GM18505 (cell line): ENCODE data around the gene DDX6.
"Not testable (repeated sequence)": the region's sequence is repeated elsewhere in the genome, so short reads cannot be mapped to it uniquely, and the experiment has no call there.

Experiments used
- ATAC-seq: cut with Tn5 transposase; IDR thresholded peaks from one replicate; pipeline ENCODE4 v1.9.1; 2021; ENCODE audit not compliant: unreplicated experiment
- POLR2A ChIP-seq: IDR thresholded peaks from 4 replicates; pipeline ENCODE4 v1.6.1; 2011; ENCODE audit warnings: borderline replicate concordance; ENCODE audit not compliant: insufficient read depth, insufficient read length; ENCODE audit errors: extremely low read depth

DDX6 gene

DNA sequence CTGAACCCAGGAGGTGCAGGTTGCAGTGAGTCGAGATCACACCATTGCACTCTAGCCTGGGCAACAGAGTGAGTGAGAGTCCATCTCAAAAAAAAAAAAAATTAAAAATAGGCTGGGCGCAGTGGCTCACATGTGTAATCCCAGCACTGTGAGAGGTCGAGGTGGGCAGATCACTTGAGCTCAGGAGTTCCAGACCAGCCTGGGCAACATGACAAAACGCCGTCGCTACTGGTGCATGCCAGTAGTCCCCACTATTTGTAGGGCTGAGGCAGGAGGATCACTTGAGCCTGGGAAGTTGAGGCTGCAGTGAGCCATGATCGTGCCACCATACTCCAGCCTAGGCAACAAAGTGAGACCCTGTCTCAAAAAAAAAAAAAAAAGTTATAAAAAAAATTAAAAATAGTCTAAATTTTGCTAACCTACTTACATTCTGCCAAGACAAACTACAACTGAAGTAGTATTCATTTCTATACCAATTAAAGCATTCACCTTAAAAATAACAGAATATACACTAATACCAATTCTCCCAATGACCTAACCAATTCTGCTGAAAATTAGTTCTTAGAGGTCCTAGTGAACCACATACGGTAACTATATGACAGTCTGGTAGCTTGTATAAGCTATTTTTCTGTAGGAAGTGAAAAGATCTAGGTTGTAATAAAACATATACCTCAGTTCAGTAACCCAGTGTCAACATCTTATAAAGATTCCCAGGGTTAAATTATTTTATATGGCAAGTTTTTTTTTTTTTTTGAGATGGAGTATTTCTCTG lies 7.1 kb downstream of the DDX6 start:
- ATAC-seq, result no peak
- no peak for TF ChIP-seq POLR2A

- ATAC-seq, result not testable (repeated sequence)
Measured at GRCh38 chr11:118783324-118783723, 7.6 kb downstream of the DDX6 start.

DNA sequence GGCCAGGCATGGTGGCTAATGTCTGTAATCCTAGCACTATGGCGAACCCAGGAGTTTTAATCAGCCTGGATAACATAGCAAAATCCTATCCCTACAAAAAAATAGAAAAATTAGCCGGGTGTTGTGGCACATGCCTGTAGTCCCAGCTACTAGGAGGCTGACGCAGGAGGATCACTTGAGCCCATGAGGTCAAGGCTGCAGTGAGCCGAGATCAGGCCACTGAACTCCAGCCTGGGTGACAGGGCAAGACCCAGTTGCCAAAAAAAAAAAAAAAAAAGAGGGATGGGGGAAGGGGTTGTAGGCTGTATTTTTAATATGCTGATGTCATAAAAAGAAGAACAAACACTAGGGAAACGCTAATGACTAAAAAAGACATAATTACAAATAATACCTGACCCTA lies 12.1 kb downstream of the DDX6 start:
- ATAC-seq, result no peak
- TF ChIP-seq POLR2A, result no peak

- no peak for TF ChIP-seq POLR2A
Measured at GRCh38 chr11:118774032-118774431, 16.9 kb downstream of the DDX6 start.

GRCh38 chr11:118771547-118772288 lies 19.2 kb downstream of the DDX6 start:
- ATAC-seq, result no peak
- TF ChIP-seq POLR2A, result no peak

More at GRCh38 chr11:118774032-118774431, 16.9 kb downstream of the DDX6 start:
- no peak for ATAC-seq

GRCh38 chr11:118768690-118769089 lies 22.3 kb downstream of the DDX6 start:
- no peak for TF ChIP-seq POLR2A
- ATAC-seq, result no peak

DNA sequence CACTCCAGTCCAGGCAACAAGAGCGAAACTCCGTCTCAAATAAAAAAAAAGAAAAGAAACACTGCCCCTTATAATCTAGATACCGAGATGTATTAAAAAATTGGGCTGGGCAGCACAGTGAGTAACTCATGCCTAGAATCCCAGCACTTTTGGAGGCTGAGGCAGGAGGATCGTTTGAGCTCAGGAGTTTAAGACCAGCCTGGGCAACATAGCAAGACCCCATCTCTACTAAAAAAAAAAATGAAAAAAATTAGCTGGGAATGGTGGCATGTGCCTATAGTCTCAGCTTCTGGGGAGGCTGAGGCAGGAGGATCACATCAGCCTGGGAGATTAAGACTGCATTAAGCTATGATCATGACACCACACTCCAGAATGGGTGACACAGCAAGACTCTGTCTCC lies 24.9 kb downstream of the DDX6 start:
- no peak for TF ChIP-seq POLR2A
- no peak for ATAC-seq

- ATAC-seq, result not testable (repeated sequence)
Measured at GRCh38 chr11:118765095-118765691, 25.8 kb downstream of the DDX6 start.

DNA sequence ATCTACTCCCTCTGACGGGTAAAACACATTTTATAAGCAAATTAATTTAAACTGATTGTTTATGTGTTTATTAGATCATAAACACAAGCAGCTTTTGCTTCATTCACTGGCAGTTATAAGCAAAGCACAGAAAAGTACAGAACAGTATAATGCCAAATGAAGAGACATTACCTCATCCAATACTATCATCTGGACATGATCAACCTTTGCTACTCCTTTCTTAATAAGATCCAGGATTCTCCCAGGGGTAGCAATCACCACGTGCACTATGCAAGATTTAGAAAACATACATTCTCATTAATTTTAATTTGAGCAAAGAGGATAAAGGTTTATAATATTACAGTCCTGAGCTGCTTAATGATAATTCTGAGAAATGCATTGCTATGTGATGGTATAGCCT lies 27.9 kb downstream of the DDX6 start:
- no peak for TF ChIP-seq POLR2A
- ATAC-seq, result no peak

- not testable (repeated sequence) for ATAC-seq
Measured at GRCh38 chr11:118761981-118762380, 29.0 kb downstream of the DDX6 start.

- no peak for ATAC-seq
- no peak for TF ChIP-seq POLR2A
Measured at GRCh38 chr11:118757876-118758399, 33.0 kb downstream of the DDX6 start.

DNA sequence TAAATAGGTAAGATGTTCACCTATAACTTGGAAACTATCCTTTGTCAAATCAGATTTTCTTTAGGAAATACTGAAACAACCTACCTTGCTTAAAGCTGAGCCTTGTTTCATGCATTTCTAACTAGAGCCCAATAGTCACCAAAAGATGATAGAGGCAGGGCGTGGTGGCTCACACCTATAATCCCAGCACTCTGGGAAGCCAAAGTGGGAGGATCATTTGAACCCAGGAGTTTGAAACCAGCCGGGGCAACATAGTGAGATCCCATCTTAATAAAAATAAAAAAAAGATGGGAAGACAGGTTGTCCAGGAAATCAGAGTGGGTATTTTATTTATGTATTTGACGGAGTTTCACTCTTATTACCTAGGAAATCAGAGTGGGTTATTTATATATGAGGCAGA lies 38.3 kb downstream of the DDX6 start:
- no peak for ATAC-seq
- TF ChIP-seq POLR2A, result no peak

- no peak for ATAC-seq
Measured at GRCh38 chr11:118749429-118749828, 41.5 kb downstream of the DDX6 start.

GRCh38 chr11:118748056-118748455 lies 42.9 kb downstream of the DDX6 start:
- TF ChIP-seq POLR2A, result no peak

More at GRCh38 chr11:118749429-118749828, 41.5 kb downstream of the DDX6 start:
- no peak for TF ChIP-seq POLR2A

More at GRCh38 chr11:118748056-118748455, 42.9 kb downstream of the DDX6 start:
- no peak for ATAC-seq
